ENCODE data around the gene ABCA13. TPM values are rescaled to one million over a fixed set of nuclear protein-coding genes. Genes with fewer than 3 reads are reported as not detected.

ABCA13 gene
- total RNA-seq, 1 experiment from 2014 or later, result 3.8 TPM

DNA sequence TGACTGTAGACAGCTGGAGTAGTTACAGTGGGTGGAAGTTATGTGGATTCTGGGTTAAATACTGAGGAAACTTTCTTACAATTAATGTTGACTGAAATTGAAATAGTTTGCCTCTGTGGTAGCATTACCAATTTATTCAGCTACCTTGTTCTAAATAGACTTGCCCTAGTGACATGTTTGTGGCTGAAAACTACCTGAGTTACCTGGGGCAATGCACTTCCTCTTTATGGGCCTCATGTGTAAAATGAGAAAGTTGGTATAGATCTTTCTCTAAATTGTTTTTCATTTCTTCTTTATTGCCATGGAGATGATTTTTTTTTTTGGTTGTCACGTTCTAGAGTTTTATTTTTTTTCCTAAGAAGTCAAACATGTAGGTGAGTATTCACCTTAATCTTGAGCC is 500.4 kb downstream of the ABCA13 start:
- no peak for DNase-seq (ENCODE audit: low read depth, low spot score)

DNA sequence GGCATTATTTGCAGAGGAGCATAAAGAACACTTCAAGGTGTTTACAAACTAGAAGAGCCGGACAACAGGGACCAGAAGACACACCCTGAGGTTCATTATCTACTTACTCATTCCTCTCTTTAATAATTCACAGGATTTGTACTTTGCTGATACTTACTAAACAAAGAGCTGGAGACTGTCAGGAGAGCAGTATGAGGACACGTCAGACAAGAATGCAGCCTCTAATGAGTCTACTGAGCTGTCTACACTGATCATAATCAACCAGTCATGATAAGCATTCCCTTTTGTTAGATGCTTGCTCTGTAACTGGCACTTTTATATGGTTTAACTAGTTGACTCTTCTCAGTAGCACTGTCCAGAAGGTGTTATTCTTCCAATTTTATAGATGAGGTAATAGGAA is 509.7 kb downstream of the ABCA13 start:
- in situ Hi-C loops (cut with HindIII; ENCODE audit: low pct_unique_long_range_greater_than_20kb, low sequenced_read_pairs), result no loop called here
- no peak for DNase-seq (ENCODE audit: low read depth, low spot score)

More for the DNA sequence above, 500.4 kb downstream of the ABCA13 start:
- in situ Hi-C loops (cut with HindIII; ENCODE audit: low pct_unique_long_range_greater_than_20kb, low sequenced_read_pairs), result no loop called here

DNA sequence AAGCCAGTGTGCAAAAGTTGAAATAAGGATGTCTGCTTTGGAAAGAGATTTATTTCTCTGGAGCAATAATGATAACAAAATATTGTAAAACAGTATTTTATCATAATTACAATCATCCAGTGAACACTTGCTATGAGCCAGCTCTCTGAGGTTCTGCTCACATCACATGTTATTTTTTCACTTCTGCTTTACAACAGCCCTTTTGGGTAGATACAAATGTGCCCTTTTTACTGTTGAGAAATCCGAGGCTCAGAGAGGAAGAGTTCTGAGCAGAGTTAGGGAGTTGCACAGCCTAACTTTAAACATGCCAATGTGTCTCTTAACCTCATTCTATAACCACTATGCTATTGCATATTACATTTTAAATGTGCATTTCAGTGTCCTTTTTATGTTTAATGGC is 520.5 kb downstream of the ABCA13 start:
- in situ Hi-C loops (cut with HindIII; ENCODE audit: low pct_unique_long_range_greater_than_20kb, low sequenced_read_pairs), result no loop called here

More for the DNA sequence above, 520.5 kb downstream of the ABCA13 start:
- DNase-seq (ENCODE audit: low read depth, low spot score), result no peak

Other genes with a start within 250 kb of the ABCA13 start
- 0.51 and 0.58 TPM in 2 replicates for gene PKD1L1, start 223.0 kb upstream of the ABCA13 start, total RNA-seq (2014; rRNA removed; shearing (Covaris generic))
- gene HUS1, start 191.8 kb upstream of the ABCA13 start, total RNA-seq (2014; rRNA removed; shearing (Covaris generic)), result 50.4 and 71.8 TPM in 2 replicates
- 0.45 TPM in 1 of 2 replicates, not detected in the other for gene SUN3, start 142.4 kb upstream of the ABCA13 start, total RNA-seq (2014; rRNA removed; shearing (Covaris generic))
- 0.48 and 0.79 TPM in 2 replicates for gene C7orf57, start 135.9 kb upstream of the ABCA13 start, total RNA-seq (2014; rRNA removed; shearing (Covaris generic))
- gene UPP1, start 82.2 kb upstream of the ABCA13 start, total RNA-seq (2014; rRNA removed; shearing (Covaris generic)), result 140 and 162 TPM in 2 replicates